Neural progenitor cell (in vitro differentiated cells): ENCODE results near the gene HMCN1. TPM values are rescaled to one million over a fixed set of nuclear protein-coding genes. Genes with fewer than 3 reads are reported as not detected.

Source experiments
- DNase-seq: peaks from one replicate; pipeline ENCODE4 v3.0.0-alpha.2; 2016; ENCODE audit warnings: low spot score
- H2AFZ ChIP-seq: fragments of 200-600 bp; sonication (generic); replicated peaks from 2 replicates; pipeline ENCODE4 v1.6.1; 2016; ENCODE audit warnings: antibody characterized with exemption
- H3F3A ChIP-seq: fragments of 200-600 bp; sonication (generic); 2 replicates; pipeline ENCODE4 v1.6.1; 2016; ENCODE audit warnings: antibody characterized with exemption, low read depth
- H3K27ac ChIP-seq: fragments of 200-600 bp; sonication (generic); 2 replicates; pipeline ENCODE4 v1.5.1; 2016; ENCODE audit warnings: mild to moderate bottlenecking
- H3K27me3 ChIP-seq: fragments of 200-600 bp; sonication (generic); 2 replicates; pipeline ENCODE4 v1.6.1; 2016; ENCODE audit warnings: mild to moderate bottlenecking, moderate library complexity
- H3K36me3 ChIP-seq: fragments of 200-600 bp; sonication (generic); 2 replicates; pipeline ENCODE4 v1.5.1; 2016
- H3K4me1 ChIP-seq: fragments of 200-600 bp; sonication (generic); 2 replicates; pipeline ENCODE4 v1.6.1; 2016; ENCODE audit warnings: mixed run types
- H3K4me2 ChIP-seq: fragments of 200-600 bp; sonication (generic); 2 replicates; pipeline ENCODE4 v1.6.1; 2016
- H3K4me3 ChIP-seq: fragments of 200-600 bp; sonication (generic); 2 replicates; pipeline ENCODE4 v1.5.1; 2016
- H3K79me2 ChIP-seq: fragments of 200-600 bp; sonication (generic); 2 replicates; pipeline ENCODE4 v1.6.1; 2016; ENCODE audit warnings: low read depth
- H3K9ac ChIP-seq: fragments of 200-600 bp; sonication (generic); 2 replicates; pipeline ENCODE4 v1.6.1; 2016
- H3K9me3 ChIP-seq: fragments of 200-600 bp; sonication (generic); 2 replicates; pipeline ENCODE4 v1.5.1; 2016; ENCODE audit warnings: low read depth
- H4K20me1 ChIP-seq: fragments of 200-600 bp; sonication (generic); 2 replicates; pipeline ENCODE4 v1.6.1; 2016; ENCODE audit warnings: low read depth
- H3K27ac Mint-ChIP-seq: 3 replicates; pipeline ENCODE4 v1.8.0; 2021; ENCODE audit warnings: mixed read lengths
- H3K27me3 Mint-ChIP-seq: 2 replicates; pipeline ENCODE4 v1.8.0; 2022; ENCODE audit warnings: low read depth, mild to moderate bottlenecking, inconsistent platforms, moderate library complexity, mixed read lengths; ENCODE audit not compliant: insufficient read depth
- H3K36me3 Mint-ChIP-seq: 3 replicates; pipeline ENCODE4 v1.8.0; 2021; ENCODE audit warnings: mixed read lengths
- H3K4me1 Mint-ChIP-seq: 3 replicates; pipeline ENCODE4 v1.8.0; 2021; ENCODE audit warnings: mixed read lengths
- H3K4me3 Mint-ChIP-seq: 3 replicates; pipeline ENCODE4 v1.8.0; 2021; ENCODE audit warnings: mild to moderate bottlenecking, moderate library complexity, mixed read lengths
- H3K9me3 Mint-ChIP-seq: 3 replicates; pipeline ENCODE4 v1.8.0; 2020; ENCODE audit warnings: mixed read lengths
- EZH2 ChIP-seq: fragments of 200-600 bp; sonication (generic); IDR thresholded peaks from 2 replicates; pipeline ENCODE4 v1.6.1; 2017; ENCODE audit warnings: antibody characterized with exemption, mild to moderate bottlenecking, moderate library complexity
- EZH2phosphoT487 ChIP-seq: fragments of 200-600 bp; sonication (generic); IDR thresholded peaks from 2 replicates; pipeline ENCODE4 v1.6.1; 2017; ENCODE audit warnings: antibody characterized with exemption
- total RNA-seq: library from RNA; depleted of rRNA; stranded (reverse); fragments of >200 nt; gene quantifications from 2 replicates; pipeline ENCODE4 v1.2.3, GENCODE V29; 2015; ENCODE audit warnings: low replicate concordance
- TF ChIP-seq, protein P1 (sequence below): fragments of 200-600 bp; sonication (generic); IDR thresholded peaks from 2 replicates; pipeline ENCODE4 v1.5.1; 2017; ENCODE audit warnings: antibody characterized with exemption, mild to moderate bottlenecking

Gene HMCN1
- total RNA-seq, 1 donor from 2014 or later, result 26.4 TPM

- no peak overlapping the region for H3K4me2 ChIP-seq
- Mint-ChIP-seq H3K4me1 (no peaks in the 10 kb centered on the region), H3K27ac (no peak overlapping the region)
Observed at GRCh38 chr1:185972096-185972850, 238.1 kb downstream of the HMCN1 start.

DNA sequence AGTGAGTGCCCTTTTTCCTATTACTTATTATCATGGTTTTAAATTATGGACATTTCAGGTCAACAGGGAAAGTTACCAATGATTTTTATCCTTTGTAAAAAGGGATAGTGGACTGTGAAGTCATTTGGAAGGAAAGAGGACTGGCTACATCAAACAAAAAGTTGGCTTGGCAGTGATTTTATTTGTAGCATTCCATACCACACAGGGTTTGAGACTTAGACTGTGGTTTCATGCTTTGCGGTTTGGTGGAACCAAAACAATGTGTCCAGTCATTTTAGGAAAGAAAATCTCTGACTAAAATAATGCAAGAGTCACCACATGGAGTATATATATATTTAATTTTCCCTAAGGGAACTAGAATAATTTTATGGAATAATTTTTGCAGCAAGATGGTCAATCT, 239.5 kb downstream of the HMCN1 start:
- no peak overlapping the region for H3K4me2 ChIP-seq
- H3K4me1 ChIP-seq, result no peaks in the 10 kb centered on the region
- H3K27ac Mint-ChIP-seq, result no peak overlapping the region
- H4K20me1 ChIP-seq, result no peaks in the 10 kb centered on the region
- H3K9me3 Mint-ChIP-seq, result no peaks in the 10 kb centered on the region
- no peaks in the 10 kb centered on the region for H3K4me1 Mint-ChIP-seq
- no peaks in the 10 kb centered on the region for H3K79me2 ChIP-seq
- H3K36me3 ChIP-seq, result no peaks in the 10 kb centered on the region
- no peak overlapping the region for H3K27ac ChIP-seq
- TF ChIP-seq EZH2 (no peak), EZH2phosphoT487 (no peak)
- TF ChIP-seq, protein P1, sequence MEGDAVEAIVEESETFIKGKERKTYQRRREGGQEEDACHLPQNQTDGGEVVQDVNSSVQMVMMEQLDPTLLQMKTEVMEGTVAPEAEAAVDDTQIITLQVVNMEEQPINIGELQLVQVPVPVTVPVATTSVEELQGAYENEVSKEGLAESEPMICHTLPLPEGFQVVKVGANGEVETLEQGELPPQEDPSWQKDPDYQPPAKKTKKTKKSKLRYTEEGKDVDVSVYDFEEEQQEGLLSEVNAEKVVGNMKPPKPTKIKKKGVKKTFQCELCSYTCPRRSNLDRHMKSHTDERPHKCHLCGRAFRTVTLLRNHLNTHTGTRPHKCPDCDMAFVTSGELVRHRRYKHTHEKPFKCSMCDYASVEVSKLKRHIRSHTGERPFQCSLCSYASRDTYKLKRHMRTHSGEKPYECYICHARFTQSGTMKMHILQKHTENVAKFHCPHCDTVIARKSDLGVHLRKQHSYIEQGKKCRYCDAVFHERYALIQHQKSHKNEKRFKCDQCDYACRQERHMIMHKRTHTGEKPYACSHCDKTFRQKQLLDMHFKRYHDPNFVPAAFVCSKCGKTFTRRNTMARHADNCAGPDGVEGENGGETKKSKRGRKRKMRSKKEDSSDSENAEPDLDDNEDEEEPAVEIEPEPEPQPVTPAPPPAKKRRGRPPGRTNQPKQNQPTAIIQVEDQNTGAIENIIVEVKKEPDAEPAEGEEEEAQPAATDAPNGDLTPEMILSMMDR, result no peak
- H3K9ac ChIP-seq, result no peak overlapping the region
- H3K27me3 ChIP-seq, result no peaks in the 10 kb centered on the region
- H2AFZ ChIP-seq, result no peak overlapping the region
- H3K9me3 ChIP-seq, result no peaks in the 10 kb centered on the region
- no peaks in the 10 kb centered on the region for H3F3A ChIP-seq
- no peak for DNase-seq
- H3K4me3 ChIP-seq, result no peak overlapping the region
- H3K36me3 Mint-ChIP-seq, result no peaks in the 10 kb centered on the region
- no peak overlapping the region for H3K4me3 Mint-ChIP-seq
- H3K27me3 Mint-ChIP-seq, result no peaks in the 10 kb centered on the region

More at GRCh38 chr1:185972096-185972850, 238.1 kb downstream of the HMCN1 start:
- H3K4me3 ChIP-seq, result no peak overlapping the region
- TF ChIP-seq, protein P1, result no peak
- no peak for TF ChIP-seq EZH2
- no peak for TF ChIP-seq EZH2phosphoT487
- no peak overlapping the region for H3K27ac ChIP-seq
- DNase-seq, result no peak
- Mint-ChIP-seq H3K9me3 (no peaks in the 10 kb centered on the region), H3K27me3 (no peaks in the 10 kb centered on the region), H3K4me3 (no peak overlapping the region), H3K36me3 (no peaks in the 10 kb centered on the region)
- H3K4me1 ChIP-seq, result no peaks in the 10 kb centered on the region
- H3K36me3 ChIP-seq, result no peaks in the 10 kb centered on the region
- no peaks in the 10 kb centered on the region for H3K79me2 ChIP-seq
- H3F3A ChIP-seq, result no peaks in the 10 kb centered on the region
- no peaks in the 10 kb centered on the region for H3K9me3 ChIP-seq
- no peaks in the 10 kb centered on the region for H4K20me1 ChIP-seq
- H2AFZ ChIP-seq, result no peak overlapping the region
- H3K27me3 ChIP-seq, result no peaks in the 10 kb centered on the region
- no peak overlapping the region for H3K9ac ChIP-seq

DNA sequence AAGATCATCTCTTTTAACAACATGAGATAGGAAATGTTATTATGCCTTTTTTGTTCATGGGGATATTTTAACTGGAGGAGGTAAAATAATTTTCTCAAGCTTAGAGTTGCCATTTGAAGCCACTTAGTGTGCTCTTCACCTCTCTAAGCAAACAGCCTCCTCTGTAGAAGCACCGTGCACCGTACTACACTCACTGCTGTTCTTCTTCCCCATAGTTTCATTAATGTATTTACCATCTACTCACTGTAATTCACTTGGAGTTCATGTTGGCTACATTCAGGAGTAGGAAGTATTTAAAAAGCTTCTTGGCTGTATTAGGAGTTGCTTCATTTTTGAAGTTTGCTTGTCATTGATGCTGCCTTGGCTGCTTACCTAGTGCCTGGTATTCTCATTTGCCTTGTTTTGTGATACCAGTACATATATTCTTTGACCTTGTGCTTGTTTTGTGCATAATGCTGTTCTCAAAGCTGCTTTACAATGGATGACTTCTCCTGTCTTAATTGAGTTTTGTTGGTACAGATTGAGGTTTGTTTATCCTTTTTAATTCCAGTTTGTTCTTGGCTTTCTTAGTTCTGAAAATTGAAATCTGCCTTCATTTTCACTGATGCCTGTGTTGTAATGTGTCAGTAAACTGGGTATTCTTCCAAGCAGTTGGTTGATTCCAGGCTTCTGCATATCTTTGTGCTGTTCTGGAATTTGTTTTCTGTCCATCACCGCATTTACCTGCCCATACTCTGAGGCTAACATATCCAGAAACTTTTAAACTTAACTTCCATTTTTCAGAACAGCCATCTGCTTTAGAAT, 240.4 kb downstream of the HMCN1 start:
- Histone ChIP-seq H3K4me2 (no peak overlapping the region), H3K9me3 (no peaks in the 10 kb centered on the region), H3K27me3 (no peaks in the 10 kb centered on the region), H3K9ac (no peak overlapping the region), H3F3A (no peaks in the 10 kb centered on the region), H3K4me1 (no peaks in the 10 kb centered on the region), H3K36me3 (no peaks in the 10 kb centered on the region), H2AFZ (no peak overlapping the region), H3K4me3 (no peak overlapping the region), H3K79me2 (no peaks in the 10 kb centered on the region), H4K20me1 (no peaks in the 10 kb centered on the region), H3K27ac (no peak overlapping the region)
- no peaks in the 10 kb centered on the region for H3K36me3 Mint-ChIP-seq
- no peak overlapping the region for H3K4me3 Mint-ChIP-seq
- DNase-seq, result no peak
- no peaks in the 10 kb centered on the region for H3K27me3 Mint-ChIP-seq
- TF ChIP-seq, protein P1, result no peak
- TF ChIP-seq EZH2, result no peak
- TF ChIP-seq EZH2phosphoT487, result no peak
- H3K27ac Mint-ChIP-seq, result no peak overlapping the region
- H3K9me3 Mint-ChIP-seq, result no peaks in the 10 kb centered on the region
- no peaks in the 10 kb centered on the region for H3K4me1 Mint-ChIP-seq
